HCT116 (cell line): ENCODE measurements around the gene PCDH9.

Source experiments
- CTCF ChIP-seq, 3 experiments: fragments of 200-600 bp in 1 of 3; sonication (generic) in 1 of 3; IDR thresholded peaks in 2 of 3; conservative IDR thresholded peaks in 1 of 3; 2 replicates each; pipeline ENCODE4 v1.5.1; 2012 to 2017; ENCODE audit warnings: low read depth in 2 of 3, low read length in 2 of 3, antibody characterized with exemption in 1 of 3, borderline replicate concordance in 1 of 3, control low read depth in 1 of 3, mild to moderate bottlenecking in 1 of 3, mixed read lengths in 1 of 3, mixed run types in 1 of 3, moderate library complexity in 1 of 3; ENCODE audit not compliant: insufficient read depth in 1 of 3
- EZH2 ChIP-seq: fragments of 200-600 bp; sonication (generic); IDR thresholded peaks from 2 replicates; pipeline ENCODE4 v1.6.1; 2017; ENCODE audit warnings: antibody characterized with exemption, mixed run types
- POLR2A ChIP-seq: IDR thresholded peaks from 2 replicates; pipeline ENCODE4 v1.7.0; 2011; ENCODE audit warnings: borderline replicate concordance; ENCODE audit not compliant: insufficient read depth, insufficient read length; ENCODE audit errors: extremely low read depth
- POLR2AphosphoS5 ChIP-seq: IDR thresholded peaks from 2 replicates; pipeline ENCODE4 v1.6.1; 2011; ENCODE audit warnings: mild to moderate bottlenecking, low read depth, low read length, moderate library complexity
- RAD21 ChIP-seq: IDR thresholded peaks from 2 replicates; pipeline ENCODE4 v1.6.1; 2012; ENCODE audit warnings: low read depth, mild to moderate bottlenecking
- TCF7L2 ChIP-seq: IDR thresholded peaks from 2 replicates; pipeline ENCODE4 v1.7.0; 2011; ENCODE audit warnings: borderline replicate concordance, inconsistent platforms; ENCODE audit not compliant: insufficient read depth, insufficient read length; ENCODE audit errors: extremely low read depth
- YY1 ChIP-seq: IDR thresholded peaks from 2 replicates; pipeline ENCODE4 v1.6.1; 2011; ENCODE audit warnings: low read length, low read depth, moderate library complexity, mild to moderate bottlenecking; ENCODE audit not compliant: insufficient replicate concordance; ENCODE audit errors: extremely low read depth
- ZFX ChIP-seq: fragments of 450-650 bp; IDR thresholded peaks from 2 replicates; pipeline ENCODE4 v1.6.1; 2017
- ZNF274 ChIP-seq: fragments of 200-500 bp; sonication (Bioruptor generic); IDR thresholded peaks from 2 replicates; pipeline ENCODE4 v1.6.1; 2014; ENCODE audit warnings: mild to moderate bottlenecking, low read depth, low read length, inconsistent platforms

GRCh38 chr13:66559093-66559492 lies 671.0 kb downstream of the PCDH9 start:
- TF ChIP-seq YY1: no peak
- no peak for TF ChIP-seq CTCF (IDR thresholded peaks at IDR 0.05 in 2 of 3, conservative IDR thresholded peaks at IDR 0.05 in 1 of 3; ENCODE audit: borderline replicate concordance in 1 of 3, insufficient read depth in 1 of 3, low read depth in 2 of 3, low read length in 2 of 3)
- no peak for TF ChIP-seq ZNF274
- TF ChIP-seq POLR2A: no peak
- TF ChIP-seq TCF7L2: no peak
- no peak for TF ChIP-seq RAD21
- TF ChIP-seq POLR2AphosphoS5: no peak
- TF ChIP-seq ZFX: no peak
- TF ChIP-seq EZH2: no peak
